Measurements from ENCODE around the gene NACA.

NACA gene

DNA sequence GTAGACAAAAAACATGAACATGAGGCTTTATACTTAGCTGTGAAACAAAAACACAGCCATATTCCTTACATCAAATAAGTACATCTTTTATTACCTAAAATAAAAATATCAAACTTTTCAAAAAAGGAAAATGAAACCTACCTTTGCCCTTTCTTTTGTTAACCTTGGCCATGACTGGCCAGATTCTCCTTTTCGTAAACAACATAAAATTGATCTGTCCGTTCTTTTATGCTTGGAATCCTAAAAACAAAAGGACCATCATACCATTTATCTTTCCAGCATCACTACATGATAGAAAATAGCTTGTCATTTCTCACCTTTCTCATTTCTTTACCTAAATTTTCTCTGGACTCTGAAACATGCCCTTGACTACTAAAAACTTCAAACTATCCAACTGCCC, 53.5 kb downstream of the NACA start:
- Histone ChIP-seq H3K4me3 (replicated peaks; ENCODE audit: low read depth, low read length) (no peak overlapping the region), H3K27me3 (replicated peaks; ENCODE audit: control insufficient read depth, insufficient read depth, low read length) (no peaks in the 10 kb centered on the region), H3K36me3 (ENCODE audit: control insufficient read depth, insufficient read depth, low read length) (peaks cover 19% of the 10 kb centered on the region)
- no peak for DNase-seq (ENCODE audit: extremely low read depth, insufficient read length)
- TF ChIP-seq, protein P1, sequence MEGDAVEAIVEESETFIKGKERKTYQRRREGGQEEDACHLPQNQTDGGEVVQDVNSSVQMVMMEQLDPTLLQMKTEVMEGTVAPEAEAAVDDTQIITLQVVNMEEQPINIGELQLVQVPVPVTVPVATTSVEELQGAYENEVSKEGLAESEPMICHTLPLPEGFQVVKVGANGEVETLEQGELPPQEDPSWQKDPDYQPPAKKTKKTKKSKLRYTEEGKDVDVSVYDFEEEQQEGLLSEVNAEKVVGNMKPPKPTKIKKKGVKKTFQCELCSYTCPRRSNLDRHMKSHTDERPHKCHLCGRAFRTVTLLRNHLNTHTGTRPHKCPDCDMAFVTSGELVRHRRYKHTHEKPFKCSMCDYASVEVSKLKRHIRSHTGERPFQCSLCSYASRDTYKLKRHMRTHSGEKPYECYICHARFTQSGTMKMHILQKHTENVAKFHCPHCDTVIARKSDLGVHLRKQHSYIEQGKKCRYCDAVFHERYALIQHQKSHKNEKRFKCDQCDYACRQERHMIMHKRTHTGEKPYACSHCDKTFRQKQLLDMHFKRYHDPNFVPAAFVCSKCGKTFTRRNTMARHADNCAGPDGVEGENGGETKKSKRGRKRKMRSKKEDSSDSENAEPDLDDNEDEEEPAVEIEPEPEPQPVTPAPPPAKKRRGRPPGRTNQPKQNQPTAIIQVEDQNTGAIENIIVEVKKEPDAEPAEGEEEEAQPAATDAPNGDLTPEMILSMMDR (IDR thresholded peaks at IDR 0.05; ENCODE audit: insufficient read depth, low read length, poor library complexity, severe bottlenecking): no peak

DNA sequence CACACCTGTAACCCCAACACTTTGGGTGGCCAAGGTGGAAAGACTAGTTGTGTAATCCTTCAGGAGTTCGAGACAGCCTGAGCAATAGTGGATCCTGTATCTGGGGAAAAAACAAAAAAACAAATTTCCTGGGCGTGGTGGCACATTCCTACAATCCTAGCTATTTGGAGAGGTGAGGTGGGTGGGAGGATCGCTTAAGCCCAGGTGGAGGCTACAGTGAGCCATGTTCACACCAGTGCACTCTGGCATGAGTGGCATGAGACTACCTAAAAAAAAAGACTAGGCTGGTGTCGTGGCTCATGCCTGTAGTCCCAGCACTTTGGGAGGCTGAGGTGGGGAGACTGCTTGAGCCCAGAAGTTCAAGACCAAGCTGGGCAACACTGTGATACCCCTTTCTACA, 54.3 kb downstream of the NACA start:
- no peak for DNase-seq (ENCODE audit: extremely low read depth, insufficient read length)
- no peaks in the 10 kb centered on the region for H3K27me3 ChIP-seq (replicated peaks; ENCODE audit: control insufficient read depth, insufficient read depth, low read length)
- H3K36me3 ChIP-seq (ENCODE audit: control insufficient read depth, insufficient read depth, low read length): peaks cover 19% of the 10 kb centered on the region
- TF ChIP-seq, protein P1 (IDR thresholded peaks at IDR 0.05; ENCODE audit: insufficient read depth, low read length, poor library complexity, severe bottlenecking): no peak
- H3K4me3 ChIP-seq (replicated peaks; ENCODE audit: low read depth, low read length): no peak overlapping the region

DNA sequence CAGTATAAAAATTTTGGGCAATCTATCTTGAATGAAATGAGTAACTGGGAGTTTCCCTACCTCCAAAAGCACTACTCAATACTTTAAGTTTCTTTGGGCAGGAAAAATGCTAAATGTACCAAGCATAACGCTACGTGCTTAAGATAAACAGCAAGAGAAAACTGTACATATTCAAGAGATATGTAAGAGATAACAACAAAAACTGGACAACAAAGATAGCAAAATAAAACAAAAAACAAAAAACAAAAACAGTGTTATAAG, 57.0 kb downstream of the NACA start:
- H3K4me3 ChIP-seq (replicated peaks; ENCODE audit: low read depth, low read length): no peak overlapping the region
- TF ChIP-seq, protein P1 (IDR thresholded peaks at IDR 0.05; ENCODE audit: insufficient read depth, low read length, poor library complexity, severe bottlenecking): no peak

More for the DNA sequence above, 57.0 kb downstream of the NACA start:
- no peak for DNase-seq (ENCODE audit: extremely low read depth, insufficient read length)
- no peaks in the 10 kb centered on the region for H3K27me3 ChIP-seq (replicated peaks; ENCODE audit: control insufficient read depth, insufficient read depth, low read length)
- peaks cover 24% of the 10 kb centered on the region for H3K36me3 ChIP-seq (ENCODE audit: control insufficient read depth, insufficient read depth, low read length)

Data from GM06990 (cell line).